Measurements from ENCODE around the gene C16orf87.

DNA sequence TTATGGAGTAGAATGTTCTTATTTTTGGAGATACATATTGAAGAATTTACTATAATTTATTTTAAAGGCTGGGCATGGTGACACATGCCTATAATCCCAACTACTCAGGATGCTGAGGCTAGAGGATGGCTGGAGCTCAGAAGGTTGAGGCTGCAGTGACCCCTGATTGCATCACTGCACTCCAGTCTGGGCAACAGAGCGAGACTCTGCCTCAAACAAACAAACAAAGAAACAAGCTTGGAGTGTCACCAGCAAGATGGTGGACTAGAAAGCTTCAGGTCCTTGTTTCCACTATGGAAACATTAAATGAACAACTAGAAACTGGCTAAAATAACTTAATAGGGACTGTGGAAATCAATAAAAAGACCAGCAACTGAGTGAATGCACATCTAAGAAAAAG, 35.3 kb upstream of the C16orf87 start:
- TF ChIP-seq, protein P1, sequence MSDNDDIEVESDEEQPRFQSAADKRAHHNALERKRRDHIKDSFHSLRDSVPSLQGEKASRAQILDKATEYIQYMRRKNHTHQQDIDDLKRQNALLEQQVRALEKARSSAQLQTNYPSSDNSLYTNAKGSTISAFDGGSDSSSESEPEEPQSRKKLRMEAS (IDR thresholded peaks at IDR 0.05), result no peak
- TF ChIP-seq SRF (IDR thresholded peaks at IDR 0.05; ENCODE audit: low read depth) (no peak), ZNF274 (IDR thresholded peaks at IDR 0.05; ENCODE audit: low read depth, low read length) (no peak), POLR2A (IDR thresholded peaks at IDR 0.05; ENCODE audit: borderline replicate concordance, extremely low read depth, insufficient read depth, insufficient read length) (no peak), ZFX (IDR thresholded peaks at IDR 0.05) (no peak), POLR2AphosphoS5 (IDR thresholded peaks at IDR 0.05; ENCODE audit: low read depth, low read length) (no peak), YY1 (IDR thresholded peaks at IDR 0.05; ENCODE audit: extremely low read depth, insufficient replicate concordance, low read depth, low read length) (no peak)
- TF ChIP-seq, protein P2, sequence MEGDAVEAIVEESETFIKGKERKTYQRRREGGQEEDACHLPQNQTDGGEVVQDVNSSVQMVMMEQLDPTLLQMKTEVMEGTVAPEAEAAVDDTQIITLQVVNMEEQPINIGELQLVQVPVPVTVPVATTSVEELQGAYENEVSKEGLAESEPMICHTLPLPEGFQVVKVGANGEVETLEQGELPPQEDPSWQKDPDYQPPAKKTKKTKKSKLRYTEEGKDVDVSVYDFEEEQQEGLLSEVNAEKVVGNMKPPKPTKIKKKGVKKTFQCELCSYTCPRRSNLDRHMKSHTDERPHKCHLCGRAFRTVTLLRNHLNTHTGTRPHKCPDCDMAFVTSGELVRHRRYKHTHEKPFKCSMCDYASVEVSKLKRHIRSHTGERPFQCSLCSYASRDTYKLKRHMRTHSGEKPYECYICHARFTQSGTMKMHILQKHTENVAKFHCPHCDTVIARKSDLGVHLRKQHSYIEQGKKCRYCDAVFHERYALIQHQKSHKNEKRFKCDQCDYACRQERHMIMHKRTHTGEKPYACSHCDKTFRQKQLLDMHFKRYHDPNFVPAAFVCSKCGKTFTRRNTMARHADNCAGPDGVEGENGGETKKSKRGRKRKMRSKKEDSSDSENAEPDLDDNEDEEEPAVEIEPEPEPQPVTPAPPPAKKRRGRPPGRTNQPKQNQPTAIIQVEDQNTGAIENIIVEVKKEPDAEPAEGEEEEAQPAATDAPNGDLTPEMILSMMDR (IDR thresholded peaks at IDR 0.05 in 2 of 3, conservative IDR thresholded peaks at IDR 0.05 in 1 of 3; ENCODE audit: borderline replicate concordance in 1 of 3, insufficient read depth in 1 of 3, low read depth in 2 of 3, low read length in 2 of 3), result no peak
- TF ChIP-seq, protein P3, sequence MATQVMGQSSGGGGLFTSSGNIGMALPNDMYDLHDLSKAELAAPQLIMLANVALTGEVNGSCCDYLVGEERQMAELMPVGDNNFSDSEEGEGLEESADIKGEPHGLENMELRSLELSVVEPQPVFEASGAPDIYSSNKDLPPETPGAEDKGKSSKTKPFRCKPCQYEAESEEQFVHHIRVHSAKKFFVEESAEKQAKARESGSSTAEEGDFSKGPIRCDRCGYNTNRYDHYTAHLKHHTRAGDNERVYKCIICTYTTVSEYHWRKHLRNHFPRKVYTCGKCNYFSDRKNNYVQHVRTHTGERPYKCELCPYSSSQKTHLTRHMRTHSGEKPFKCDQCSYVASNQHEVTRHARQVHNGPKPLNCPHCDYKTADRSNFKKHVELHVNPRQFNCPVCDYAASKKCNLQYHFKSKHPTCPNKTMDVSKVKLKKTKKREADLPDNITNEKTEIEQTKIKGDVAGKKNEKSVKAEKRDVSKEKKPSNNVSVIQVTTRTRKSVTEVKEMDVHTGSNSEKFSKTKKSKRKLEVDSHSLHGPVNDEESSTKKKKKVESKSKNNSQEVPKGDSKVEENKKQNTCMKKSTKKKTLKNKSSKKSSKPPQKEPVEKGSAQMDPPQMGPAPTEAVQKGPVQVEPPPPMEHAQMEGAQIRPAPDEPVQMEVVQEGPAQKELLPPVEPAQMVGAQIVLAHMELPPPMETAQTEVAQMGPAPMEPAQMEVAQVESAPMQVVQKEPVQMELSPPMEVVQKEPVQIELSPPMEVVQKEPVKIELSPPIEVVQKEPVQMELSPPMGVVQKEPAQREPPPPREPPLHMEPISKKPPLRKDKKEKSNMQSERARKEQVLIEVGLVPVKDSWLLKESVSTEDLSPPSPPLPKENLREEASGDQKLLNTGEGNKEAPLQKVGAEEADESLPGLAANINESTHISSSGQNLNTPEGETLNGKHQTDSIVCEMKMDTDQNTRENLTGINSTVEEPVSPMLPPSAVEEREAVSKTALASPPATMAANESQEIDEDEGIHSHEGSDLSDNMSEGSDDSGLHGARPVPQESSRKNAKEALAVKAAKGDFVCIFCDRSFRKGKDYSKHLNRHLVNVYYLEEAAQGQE (IDR thresholded peaks at IDR 0.05; ENCODE audit: low read depth), result no peak
- TF ChIP-seq, protein P4, sequence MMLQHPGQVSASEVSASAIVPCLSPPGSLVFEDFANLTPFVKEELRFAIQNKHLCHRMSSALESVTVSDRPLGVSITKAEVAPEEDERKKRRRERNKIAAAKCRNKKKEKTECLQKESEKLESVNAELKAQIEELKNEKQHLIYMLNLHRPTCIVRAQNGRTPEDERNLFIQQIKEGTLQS (IDR thresholded peaks at IDR 0.05), result no peak

Measured in HCT116 (cell line).